ENCODE data around the gene HTRA1.
A peak's percentile ranks its signal among the peaks of the same experiment; 100 is the strongest.

The HTRA1 gene

DNA sequence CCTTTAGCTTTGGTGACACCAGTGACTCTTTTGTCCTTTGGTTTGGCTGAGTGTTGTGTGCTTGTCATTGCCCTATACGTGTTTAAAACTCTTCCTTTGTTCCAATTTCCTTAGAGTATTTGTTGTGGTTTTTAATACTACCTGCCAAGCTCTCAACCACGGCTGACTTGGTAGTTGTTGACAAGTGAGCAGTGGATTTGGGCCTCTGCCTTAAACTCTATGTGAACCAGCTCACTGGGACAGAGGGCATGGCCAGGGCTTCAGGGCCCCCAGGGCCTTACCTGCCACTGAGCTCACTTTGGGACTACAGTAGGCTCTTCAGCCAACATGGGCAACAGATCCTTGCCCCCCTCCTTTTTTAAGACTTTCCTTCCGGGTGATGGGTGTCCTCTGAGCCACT, 89.6 kb downstream of the HTRA1 start:
- TF ChIP-seq, protein P1, sequence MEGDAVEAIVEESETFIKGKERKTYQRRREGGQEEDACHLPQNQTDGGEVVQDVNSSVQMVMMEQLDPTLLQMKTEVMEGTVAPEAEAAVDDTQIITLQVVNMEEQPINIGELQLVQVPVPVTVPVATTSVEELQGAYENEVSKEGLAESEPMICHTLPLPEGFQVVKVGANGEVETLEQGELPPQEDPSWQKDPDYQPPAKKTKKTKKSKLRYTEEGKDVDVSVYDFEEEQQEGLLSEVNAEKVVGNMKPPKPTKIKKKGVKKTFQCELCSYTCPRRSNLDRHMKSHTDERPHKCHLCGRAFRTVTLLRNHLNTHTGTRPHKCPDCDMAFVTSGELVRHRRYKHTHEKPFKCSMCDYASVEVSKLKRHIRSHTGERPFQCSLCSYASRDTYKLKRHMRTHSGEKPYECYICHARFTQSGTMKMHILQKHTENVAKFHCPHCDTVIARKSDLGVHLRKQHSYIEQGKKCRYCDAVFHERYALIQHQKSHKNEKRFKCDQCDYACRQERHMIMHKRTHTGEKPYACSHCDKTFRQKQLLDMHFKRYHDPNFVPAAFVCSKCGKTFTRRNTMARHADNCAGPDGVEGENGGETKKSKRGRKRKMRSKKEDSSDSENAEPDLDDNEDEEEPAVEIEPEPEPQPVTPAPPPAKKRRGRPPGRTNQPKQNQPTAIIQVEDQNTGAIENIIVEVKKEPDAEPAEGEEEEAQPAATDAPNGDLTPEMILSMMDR (IDR thresholded peaks at IDR 0.05; ENCODE audit: insufficient read depth, low read depth, low read length, missing control alignments) = no peak
- H3K4me3 ChIP-seq (ENCODE audit: low read depth, low read length) = no peak overlapping the region
- no peak for DNase-seq (ENCODE audit: low read depth)

DNA sequence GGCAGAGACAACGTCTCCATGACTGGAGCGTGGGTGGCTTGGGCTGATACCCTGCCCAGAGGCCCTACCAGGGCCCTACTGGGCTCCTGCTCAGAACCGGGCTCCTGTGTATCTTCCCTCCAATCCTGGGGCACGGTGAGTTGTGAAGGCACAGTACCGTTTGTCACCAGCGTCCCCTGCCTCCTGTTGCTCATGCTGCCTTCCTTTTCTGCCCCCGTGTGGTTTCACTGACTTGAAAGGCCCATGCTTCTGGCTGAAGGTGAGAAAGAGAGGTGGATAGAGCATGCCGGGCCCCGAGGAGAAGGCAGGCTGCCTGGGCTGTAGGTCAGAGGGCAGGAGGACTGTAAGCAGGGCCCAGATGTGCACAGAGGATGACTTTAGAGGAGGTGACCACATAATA, 90.1 kb downstream of the HTRA1 start:
- TF ChIP-seq, protein P1 (IDR thresholded peaks at IDR 0.05; ENCODE audit: insufficient read depth, low read depth, low read length, missing control alignments) = no peak
- peak; percentile 5 for DNase-seq (ENCODE audit: low read depth)

DNA sequence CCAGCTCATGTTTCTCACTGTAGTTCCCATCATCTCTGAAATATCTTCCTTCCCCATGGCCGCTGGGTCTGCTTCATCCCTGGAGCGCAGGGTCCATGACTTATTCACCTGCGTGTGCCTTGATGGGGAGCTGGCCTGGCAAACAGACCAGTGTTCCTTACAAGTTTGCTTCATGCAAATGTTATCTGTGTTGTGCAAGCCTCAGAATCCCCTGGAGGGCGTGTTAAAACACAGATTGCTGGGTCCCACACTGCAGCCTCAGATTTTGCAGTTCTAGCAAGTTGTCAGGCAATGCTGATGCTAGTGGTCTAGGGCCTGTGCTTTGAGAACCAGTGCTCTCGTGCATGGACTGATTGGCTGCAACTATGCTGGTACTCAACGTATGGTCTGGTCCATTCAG, 92.0 kb downstream of the HTRA1 start:
- DNase-seq (ENCODE audit: low read depth) = no peak
- TF ChIP-seq, protein P1 (IDR thresholded peaks at IDR 0.05; ENCODE audit: insufficient read depth, low read depth, low read length, missing control alignments) = no peak
- H3K4me3 ChIP-seq (ENCODE audit: low read depth, low read length) = no peak overlapping the region

More for the DNA sequence above, 90.1 kb downstream of the HTRA1 start:
- no peak overlapping the region for H3K4me3 ChIP-seq (ENCODE audit: low read depth, low read length)

DNA sequence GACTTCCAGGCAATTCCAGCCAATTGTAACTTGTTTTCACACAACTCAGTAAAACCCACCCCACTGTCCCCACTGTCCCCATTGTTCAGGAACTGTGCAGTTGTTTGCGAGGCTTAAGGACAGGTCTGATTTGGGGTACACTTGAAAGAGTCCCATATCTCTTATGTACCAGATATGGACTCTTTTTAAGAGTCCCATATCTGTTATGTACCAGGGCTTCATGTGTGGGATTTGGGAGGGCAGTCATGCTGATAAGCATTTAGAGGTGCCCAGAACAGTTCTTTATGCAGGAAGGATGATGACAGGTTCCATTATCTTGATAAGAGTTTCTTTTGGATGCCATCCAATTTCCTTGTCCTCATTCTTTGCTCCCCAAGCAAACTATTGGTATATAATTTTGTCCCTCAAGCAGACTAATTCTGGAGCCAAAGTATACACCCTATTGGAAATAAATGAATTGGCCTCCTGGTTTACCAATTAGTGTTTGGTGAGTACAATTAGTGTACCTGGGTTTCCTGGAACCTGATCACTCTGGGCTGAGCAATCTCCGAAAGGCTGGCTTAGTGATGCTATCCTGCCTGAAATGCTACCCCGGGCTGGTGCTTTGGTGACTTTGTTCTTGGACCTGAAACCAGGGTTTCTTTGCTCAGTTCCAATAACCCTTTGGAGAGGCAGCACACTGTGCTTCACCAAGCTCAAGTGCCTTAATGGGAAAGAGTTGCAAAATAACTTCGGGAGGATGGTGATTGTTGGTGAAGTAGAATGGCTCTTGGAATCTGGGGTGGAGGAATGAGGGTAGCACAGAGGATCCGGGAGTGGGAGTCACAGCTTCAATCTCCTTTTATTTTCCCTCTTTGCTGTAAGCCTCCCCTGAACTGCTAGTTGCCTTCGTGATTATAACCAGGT, 93.0 kb downstream of the HTRA1 start:
- no peak for DNase-seq (ENCODE audit: low read depth)
- no peak overlapping the region for H3K4me3 ChIP-seq (ENCODE audit: low read depth, low read length)
- TF ChIP-seq, protein P1 (IDR thresholded peaks at IDR 0.05; ENCODE audit: insufficient read depth, low read depth, low read length, missing control alignments) = no peak

DNA sequence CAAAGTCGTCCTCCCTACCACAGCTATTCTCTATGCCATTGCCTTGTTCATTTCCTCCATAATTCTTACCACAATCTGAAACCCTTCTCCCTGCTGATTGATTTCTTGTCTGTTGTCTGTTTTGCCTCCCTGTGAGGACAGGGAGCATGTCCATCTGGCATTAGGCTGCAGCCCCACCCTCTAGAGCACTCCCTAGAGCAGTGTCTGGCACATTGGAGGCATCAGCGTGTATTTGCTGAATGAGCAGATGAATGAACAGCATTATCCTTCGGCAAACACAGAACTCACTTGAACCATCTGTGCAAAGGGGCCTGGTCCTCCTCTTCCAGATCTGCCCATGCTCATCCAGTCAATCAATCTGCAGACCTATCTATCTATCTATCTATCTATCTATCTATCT, 94.1 kb downstream of the HTRA1 start:
- TF ChIP-seq, protein P1 (IDR thresholded peaks at IDR 0.05; ENCODE audit: insufficient read depth, low read depth, low read length, missing control alignments) = no peak
- no peak for DNase-seq (ENCODE audit: low read depth)
- no peak overlapping the region for H3K4me3 ChIP-seq (ENCODE audit: low read depth, low read length)

DNA sequence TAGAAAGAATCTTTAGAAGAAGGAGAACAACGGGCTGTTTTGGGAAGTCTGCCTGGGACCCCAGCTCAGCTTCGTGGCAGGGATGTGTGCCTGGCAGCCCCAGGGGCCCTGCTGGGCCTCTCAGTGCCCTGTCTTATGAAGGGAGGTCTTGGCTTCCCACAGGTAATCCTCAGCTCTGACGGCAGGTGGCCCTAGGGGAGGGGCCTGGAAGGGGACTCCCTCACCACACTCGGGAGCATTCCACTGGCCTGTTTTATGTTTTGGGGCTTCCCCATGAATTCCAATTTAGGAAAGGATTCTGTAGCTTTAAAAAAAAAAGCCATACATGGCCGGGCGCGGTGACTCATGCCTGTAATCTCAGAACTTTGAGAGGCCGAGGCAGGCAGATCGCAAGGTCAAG, 96.2 kb downstream of the HTRA1 start:
- no peak overlapping the region for H3K4me3 ChIP-seq (ENCODE audit: low read depth, low read length)
- no peak for DNase-seq (ENCODE audit: low read depth)
- TF ChIP-seq, protein P1 (IDR thresholded peaks at IDR 0.05; ENCODE audit: insufficient read depth, low read depth, low read length, missing control alignments) = no peak

Data from GM12865 (cell line).